Body of pancreas (tissue), 4 donors: ENCODE data around the gene RHOBTB1. TPM values are rescaled to one million over a fixed set of nuclear protein-coding genes. Genes with fewer than 3 reads are reported as not detected.

Source experiments
- ATAC-seq: fragments of 150-250 bp; one replicate; pipeline ENCODE4 v1.9.1; 2016
- DNase-seq, 4 donors: peaks; one replicate each; pipeline ENCODE4 v3.0.0-alpha.2; 2019
- H3K27ac ChIP-seq, 4 donors: fragments of 200-600 bp; sonication (generic); 1 replicate in 3 of 4; 2 replicates in 1 of 4; pipeline versions ENCODE4 v1.5.1 to v1.6.1; 2016 to 2019; ENCODE audit warnings: mild to moderate bottlenecking in 1 of 4, mixed read lengths in 1 of 4, moderate library complexity in 1 of 4
- H3K27me3 ChIP-seq, 2 donors: fragments of 200-600 bp; sonication (generic); one replicate each; pipeline ENCODE4 v1.6.0; 2016; ENCODE audit warnings: mild to moderate bottlenecking in 1 of 2
- H3K36me3 ChIP-seq, 2 donors: fragments of 200-600 bp; sonication (generic); replicated peaks in 1 of 2; 2 replicates each; pipeline ENCODE4 v1.5.1; 2016; ENCODE audit warnings: low read depth in 2 of 2; ENCODE audit not compliant: insufficient read depth in 1 of 2
- H3K4me1 ChIP-seq: fragments of 200-600 bp; sonication (generic); one replicate; pipeline ENCODE4 v1.6.0; 2016
- H3K4me3 ChIP-seq, 2 donors: fragments of 200-600 bp; sonication (generic); 1 replicate in 1 of 2; 2 replicates in 1 of 2; pipeline ENCODE4 v1.5.1; 2016 to 2019
- H3K9me3 ChIP-seq, 3 donors: fragments of 200-600 bp; sonication (generic); 1 replicate in 2 of 3; 2 replicates in 1 of 3; pipeline ENCODE4 v1.5.1; 2016
- CTCF ChIP-seq, 7 experiments: fragments of 450-650 bp in 4 of 7; fragments of 200-600 bp in 3 of 7; sonication (generic) in 3 of 7; IDR thresholded peaks; one replicate each; pipeline ENCODE4 v1.5.1; 2016 to 2019; ENCODE audit warnings: antibody characterized with exemption in 7 of 7
- POLR2A ChIP-seq, 3 donors: fragments of 450-650 bp; IDR thresholded peaks; one replicate each; pipeline ENCODE4 v1.6.1; 2016; ENCODE audit warnings: antibody characterized with exemption in 3 of 3, mild to moderate bottlenecking in 2 of 3
- WGBS, 2 donors: methylation state at CpG; one replicate each; pipeline ENCODE4 v1.1.5; 2017; 5-methylcytosine and 5-hydroxymethylcytosine counted together
- intact Hi-C: fragments of 100-400 bp; cut with DNase I; formaldehyde crosslinking; loops from one replicate; pipeline ENCODE4 v1.15.1; 2023
- total RNA-seq, 2 donors: library from RNA; depleted of rRNA; stranded (reverse); fragments of >200 nt; gene quantifications; one replicate each; pipeline ENCODE4 v1.1.0, GENCODE V29; 2016

RHOBTB1 gene
- total RNA-seq, 2 donors from 2014 or later, result 5.9 to 12.2 TPM

GRCh38 chr10:60906411-60906810 lies 37.6 kb downstream of the RHOBTB1 start:
- intact Hi-C loops, result no loop called here
- Histone ChIP-seq H3K36me3 (no peaks in the 10 kb centered on the region), H3K9me3 (no peaks in the 10 kb centered on the region), H3K4me1 (peaks cover 20% of the 10 kb centered on the region), H3K27ac (no peak overlapping the region), H3K4me3 (no peak overlapping the region), H3K27me3 (no peaks in the 10 kb centered on the region)
- TF ChIP-seq CTCF (IDR thresholded peaks at IDR 0.05), result no peak
- ATAC-seq (no peak), DNase-seq (no peak)
- 63 to 88% methylated on average over 2 of the region's 2 CpGs for WGBS, 2 donors

GRCh38 chr10:60905580-60905979 lies 38.4 kb downstream of the RHOBTB1 start:
- 81 to 82% methylated on average over 4 of the region's 4 CpGs for WGBS, 2 donors
- no peak overlapping the region for H3K27ac ChIP-seq

GRCh38 chr10:60903096-60903495 lies 40.9 kb downstream of the RHOBTB1 start:
- no peaks in the 10 kb centered on the region for H3K27me3 ChIP-seq
- DNase-seq (no peak), ATAC-seq (no peak)
- intact Hi-C loops, result no loop called here
- 92 to 96% methylated on average over 3 of the region's 3 CpGs for WGBS, 2 donors
- no peaks in the 10 kb centered on the region for H3K9me3 ChIP-seq
- peaks cover 3% of the 10 kb centered on the region for H3K4me1 ChIP-seq
- H3K27ac ChIP-seq, result no peak overlapping the region
- no peak overlapping the region for H3K4me3 ChIP-seq
- no peak for TF ChIP-seq POLR2A (IDR thresholded peaks at IDR 0.05)
- TF ChIP-seq CTCF (IDR thresholded peaks at IDR 0.05), result no peak
- H3K36me3 ChIP-seq, result no peaks in the 10 kb centered on the region

More at GRCh38 chr10:60905580-60905979, 38.4 kb downstream of the RHOBTB1 start:
- H3K36me3 ChIP-seq, result no peaks in the 10 kb centered on the region
- no peak for ATAC-seq
- DNase-seq, result peak in 2 of 4 donors; percentile 13 to 32
- no peaks in the 10 kb centered on the region for H3K27me3 ChIP-seq
- intact Hi-C loops, result no loop called here
- H3K4me3 ChIP-seq, result no peak overlapping the region
- peaks cover 13% of the 10 kb centered on the region for H3K4me1 ChIP-seq
- TF ChIP-seq POLR2A (IDR thresholded peaks at IDR 0.05) (no peak), CTCF (IDR thresholded peaks at IDR 0.05) (no peak)
- H3K9me3 ChIP-seq, result no peaks in the 10 kb centered on the region

GRCh38 chr10:60901561-60902235 lies 42.3 kb downstream of the RHOBTB1 start:
- no peak overlapping the region for H3K4me3 ChIP-seq
- H3K9me3 ChIP-seq, result no peaks in the 10 kb centered on the region
- H3K36me3 ChIP-seq, result no peaks in the 10 kb centered on the region
- H3K27ac ChIP-seq, result no peak overlapping the region
- TF ChIP-seq CTCF (IDR thresholded peaks at IDR 0.05) (no peak), POLR2A (IDR thresholded peaks at IDR 0.05) (no peak)
- 68 to 73% methylated on average over 6 of the region's 6 CpGs for WGBS, 2 donors
- H3K4me1 ChIP-seq, result peaks cover 3% of the 10 kb centered on the region
- ATAC-seq (peak; percentile 45), DNase-seq (peak in 3 of 4 donors; percentile 43 to 52 (median 52))
- no peaks in the 10 kb centered on the region for H3K27me3 ChIP-seq
- intact Hi-C loops, result no loop called here

GRCh38 chr10:60899266-60899665 lies 44.7 kb downstream of the RHOBTB1 start:
- 82 to 96% methylated on average over 7 of the region's 7 CpGs for WGBS, 2 donors
- no peaks in the 10 kb centered on the region for H3K9me3 ChIP-seq
- H3K4me1 ChIP-seq, result peaks cover 14% of the 10 kb centered on the region
- no peak for DNase-seq
- H3K27me3 ChIP-seq, result no peaks in the 10 kb centered on the region
- TF ChIP-seq CTCF (IDR thresholded peaks at IDR 0.05), result no peak
- TF ChIP-seq POLR2A (IDR thresholded peaks at IDR 0.05), result no peak
- ATAC-seq, result no peak
- no peak overlapping the region for H3K4me3 ChIP-seq
- intact Hi-C loops, result no loop called here
- H3K27ac ChIP-seq, result no peak overlapping the region
- no peaks in the 10 kb centered on the region for H3K36me3 ChIP-seq
